ENCODE results near the gene SMIM17.
"Not testable (repeated sequence)": the region's sequence is repeated elsewhere in the genome, so short reads cannot be mapped to it uniquely, and the experiment has no call there.

The SMIM17 gene

DNA sequence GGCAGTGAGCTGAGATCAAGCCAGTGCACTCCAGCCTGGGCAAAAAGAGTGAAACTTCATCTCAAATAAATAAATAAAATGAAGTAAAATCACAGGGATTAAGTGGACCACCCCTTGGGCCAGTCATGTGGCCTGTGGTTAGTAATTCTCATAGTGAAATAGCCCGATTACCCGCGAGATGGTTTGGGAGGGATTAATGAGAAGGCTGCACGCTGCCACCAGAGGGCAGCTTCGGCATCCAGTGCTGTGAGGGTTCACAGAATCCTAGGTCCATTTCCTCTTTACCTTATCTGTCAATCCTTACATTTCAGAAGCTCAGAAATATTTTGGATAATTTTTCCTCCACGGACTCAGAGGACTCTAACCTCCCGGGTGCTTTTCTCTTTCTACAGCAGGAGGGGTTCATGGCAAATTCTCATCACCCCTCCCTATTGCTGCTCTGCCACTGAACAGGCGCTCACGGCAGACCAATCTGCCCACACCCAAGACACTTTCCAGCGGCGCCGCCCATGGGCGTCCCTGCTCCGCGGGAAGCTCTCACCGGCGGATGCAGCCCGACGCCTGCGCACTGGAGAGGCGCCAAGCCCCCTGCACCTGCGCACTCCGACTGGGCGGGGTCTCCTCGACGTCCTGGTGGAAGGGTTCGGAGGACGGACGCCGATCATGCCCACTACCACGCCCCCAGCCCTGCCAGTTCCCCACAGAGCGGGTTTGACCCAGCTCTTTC is 17.6 kb downstream of the SMIM17 start:
- DNase-seq = peak in 2 of 14 donors; percentile 2 to 12

DNA sequence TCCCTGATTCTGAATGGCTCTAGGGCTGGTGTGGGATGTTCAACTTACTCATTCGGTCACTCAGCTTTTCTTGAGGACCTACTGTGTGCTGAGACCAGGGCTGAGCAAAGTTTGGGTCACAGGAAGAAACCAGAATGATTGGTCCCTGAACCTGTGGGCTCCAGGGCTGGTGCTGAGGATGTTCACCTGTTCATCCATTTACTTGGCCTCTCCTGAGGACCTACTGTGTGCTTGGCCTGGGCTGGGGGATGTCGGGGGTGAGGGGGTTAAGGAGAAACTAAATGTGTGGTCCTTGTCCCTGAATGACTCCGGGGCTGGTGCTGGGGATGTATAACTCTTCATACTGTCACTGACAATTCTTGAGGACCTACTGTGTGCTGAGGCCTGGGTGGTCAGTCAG is 18.3 kb downstream of the SMIM17 start:
- DNase-seq = no peak

DNA sequence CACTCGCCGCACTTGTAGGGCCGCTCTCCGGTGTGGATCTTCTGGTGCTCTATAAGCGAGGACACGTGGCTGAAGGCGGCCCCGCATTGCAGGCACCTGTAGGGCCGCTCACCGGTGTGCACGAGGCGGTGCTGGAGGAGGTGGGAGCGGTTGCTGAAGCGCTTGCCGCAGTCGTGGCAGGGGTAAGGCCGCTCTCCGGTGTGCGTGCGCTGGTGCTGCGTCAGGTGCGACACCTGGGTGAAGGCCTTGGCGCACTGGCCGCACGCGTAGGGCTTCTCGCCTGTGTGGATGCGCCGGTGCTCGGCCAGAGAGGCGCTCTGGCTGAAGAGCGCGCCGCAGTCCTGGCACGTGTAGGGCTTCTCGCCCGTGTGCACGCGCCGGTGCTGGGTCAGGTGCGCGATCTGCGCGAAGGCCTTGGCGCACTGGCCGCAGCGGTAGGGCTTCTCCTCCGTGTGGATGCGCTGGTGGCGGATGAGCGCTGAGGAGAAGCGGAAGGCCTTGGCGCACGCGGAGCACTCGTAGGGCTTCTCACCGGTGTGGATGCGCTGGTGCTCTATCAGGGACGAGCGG is 21.1 kb downstream of the SMIM17 start:
- DNase-seq = no peak

DNA sequence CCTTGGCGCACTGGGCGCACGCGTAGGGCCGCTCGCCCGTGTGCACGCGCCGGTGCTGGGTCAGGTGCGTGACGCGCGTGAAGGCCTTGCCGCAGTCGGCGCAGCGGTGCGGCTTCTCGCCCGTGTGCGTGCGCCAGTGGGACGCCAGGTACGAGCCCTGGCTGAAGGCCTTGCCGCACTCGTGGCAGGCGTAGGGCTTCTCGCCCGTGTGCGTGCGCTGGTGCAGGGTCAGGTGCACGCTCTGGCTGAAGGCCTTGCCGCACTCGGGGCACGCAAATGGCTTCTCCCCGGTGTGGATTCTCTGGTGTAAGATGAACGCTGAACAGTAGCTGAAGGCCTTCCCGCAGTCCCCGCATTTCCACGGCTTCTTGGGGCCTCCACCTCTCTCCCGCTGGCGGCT is 21.6 kb downstream of the SMIM17 start:
- DNase-seq = no peak

DNA sequence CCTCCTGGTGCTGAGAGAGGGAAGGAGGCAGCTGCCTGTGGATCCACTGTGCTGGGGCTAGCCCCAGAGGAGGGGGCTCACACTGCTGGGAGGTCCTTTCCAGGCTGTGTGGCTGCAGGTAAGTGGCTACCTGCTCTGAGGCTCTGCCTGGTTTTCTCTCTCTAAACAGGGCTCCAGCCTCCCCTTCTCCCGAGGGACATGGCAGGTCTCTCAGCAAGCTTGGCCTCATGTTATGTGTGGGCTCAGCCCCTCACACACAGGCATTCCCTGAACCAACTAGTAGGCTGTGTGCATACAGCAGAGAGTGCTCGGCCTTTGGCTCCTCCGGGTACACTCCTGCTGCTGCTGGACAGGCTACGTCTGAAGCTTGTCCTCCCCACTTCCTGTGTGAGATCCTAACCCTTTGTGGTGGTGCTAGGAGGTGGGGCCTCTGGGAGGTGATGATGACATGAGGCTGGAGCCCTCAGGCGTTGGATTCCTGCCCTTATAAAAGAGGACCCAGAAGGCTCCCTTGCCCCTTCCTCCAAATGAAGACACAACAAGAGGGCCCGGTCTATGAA is 24.4 kb downstream of the SMIM17 start:
- DNase-seq = no peak

DNA sequence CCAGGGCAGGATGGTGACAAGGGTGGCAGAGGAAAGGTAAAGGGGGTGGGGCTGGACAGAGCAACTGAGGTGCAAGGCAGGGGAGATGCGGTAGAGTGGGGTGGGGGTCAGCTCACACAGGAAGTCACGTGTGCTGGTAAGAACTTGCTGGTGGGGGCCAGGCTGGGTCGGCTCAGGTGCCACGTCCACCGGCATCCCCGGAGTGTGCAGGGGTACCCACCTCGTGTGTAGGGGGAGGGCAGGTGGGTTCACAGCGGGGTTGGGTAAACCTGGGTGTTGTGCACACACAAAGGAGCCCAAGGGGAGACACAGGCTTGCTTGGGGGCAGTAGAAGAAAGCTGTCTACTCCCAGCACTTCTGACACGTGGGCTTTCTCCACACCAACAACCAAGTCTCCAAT is 25.7 kb downstream of the SMIM17 start:
- no peak for DNase-seq

DNA sequence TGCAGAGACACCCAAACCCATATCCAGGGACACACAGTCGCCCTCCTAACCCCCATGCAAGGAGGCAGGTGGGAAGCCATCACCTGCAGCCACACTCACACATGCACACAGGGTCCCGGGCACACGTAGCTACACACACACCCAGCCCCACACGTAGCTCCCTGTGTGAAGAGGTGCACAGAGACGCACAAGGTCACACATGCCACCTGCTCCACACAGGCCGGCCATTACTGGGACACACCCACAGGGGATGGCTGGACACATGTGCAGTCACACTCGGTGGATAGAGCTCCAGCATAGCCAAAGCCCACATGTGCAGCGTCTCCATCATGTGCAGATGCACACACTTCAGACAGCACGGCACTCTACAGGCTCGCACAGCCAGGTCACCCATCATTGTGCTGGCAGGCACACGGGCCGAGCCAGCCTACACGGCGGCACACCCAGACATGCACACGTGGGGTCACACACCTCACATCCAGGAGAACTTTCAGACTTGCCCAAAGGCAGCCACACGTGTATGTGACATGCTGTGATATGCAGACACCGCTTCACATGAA is 27.5 kb downstream of the SMIM17 start:
- no peak for DNase-seq

GRCh38 chr19:56670961-56671612 is 28.1 kb downstream of the SMIM17 start:
- peak in 1 of 14 donors; percentile 2 for DNase-seq

DNA sequence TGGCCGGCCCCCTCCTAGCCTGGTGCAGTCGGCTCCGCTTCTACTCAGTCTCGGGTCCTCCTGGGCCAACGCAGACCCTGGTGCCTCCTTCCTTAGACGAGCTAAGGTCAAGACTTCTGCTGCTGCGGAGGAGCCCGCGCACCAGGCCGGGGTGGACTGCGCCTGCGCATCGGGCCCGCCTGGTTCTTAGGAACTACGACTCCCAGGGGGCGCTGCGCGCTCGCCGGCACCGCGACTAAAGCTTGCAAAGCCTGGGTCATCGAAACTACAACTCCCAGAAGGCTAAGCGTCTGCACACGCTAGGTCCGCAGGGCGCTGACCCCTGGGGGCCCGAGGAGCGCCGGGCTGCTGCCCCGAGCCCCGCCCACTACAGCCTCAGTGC is 28.6 kb downstream of the SMIM17 start, which contains the start of gene ZNF835:
TSS of gene ZNF835 (minus strand) at position 145 of the 382 bp plus-strand sequence. CDS start 6,559 bp downstream, outside the sequence.
- DNase-seq = peak; percentile 55 to 95 (median 88)

DNA sequence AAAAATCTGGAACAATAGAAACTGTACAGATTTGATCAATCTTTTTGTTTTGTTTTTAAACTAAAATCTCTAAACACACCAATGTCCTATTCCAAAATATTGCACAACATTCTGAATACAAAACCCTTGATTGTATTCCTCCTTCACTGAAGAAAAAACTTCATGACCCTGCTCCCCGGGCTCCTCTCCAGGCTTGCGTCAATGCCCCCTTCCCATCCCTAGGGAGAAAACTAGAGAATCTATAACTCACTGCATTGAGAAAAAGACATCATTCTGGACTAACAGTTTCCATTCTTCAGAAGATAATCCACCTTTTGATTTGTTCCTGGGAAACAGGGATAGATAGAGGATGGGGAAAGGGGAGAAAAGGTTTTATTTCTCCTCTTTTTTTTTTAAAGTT is 29.7 kb downstream of the SMIM17 start:
- DNase-seq = not testable (repeated sequence)

GRCh38 chr19:56678205-56678604 is 35.2 kb downstream of the SMIM17 start:
- DNase-seq = peak in 4 of 14 donors; percentile 4 to 38 (median 22)

GRCh38 chr19:56681702-56682101 is 38.7 kb downstream of the SMIM17 start:
- peak in 1 of 14 donors; percentile 75 for DNase-seq

DNA sequence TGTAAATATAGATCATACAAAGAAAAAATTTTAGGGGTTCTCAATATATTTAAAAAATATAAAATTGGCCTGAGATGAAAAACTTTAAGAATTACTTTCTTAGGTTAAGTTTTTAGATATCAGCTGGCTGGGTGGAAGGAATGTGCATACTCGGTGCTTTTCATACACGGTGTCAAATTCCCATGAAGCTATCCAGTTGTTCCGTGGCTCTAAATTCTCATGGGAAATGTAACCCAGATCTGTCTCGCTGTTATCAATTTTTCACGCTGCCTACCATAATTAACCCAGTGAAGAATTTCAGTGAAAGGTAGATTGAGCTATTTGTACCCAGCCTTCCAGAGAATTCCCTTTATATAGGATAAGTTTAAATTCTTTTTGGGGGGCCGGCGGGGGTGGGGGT is 40.2 kb downstream of the SMIM17 start:
- no peak for DNase-seq

- no peak for DNase-seq
Observed at GRCh38 chr19:56687031-56687430, 44.1 kb downstream of the SMIM17 start.

- DNase-seq = no peak
Observed at GRCh38 chr19:56689198-56689597, 46.2 kb downstream of the SMIM17 start.

DNA sequence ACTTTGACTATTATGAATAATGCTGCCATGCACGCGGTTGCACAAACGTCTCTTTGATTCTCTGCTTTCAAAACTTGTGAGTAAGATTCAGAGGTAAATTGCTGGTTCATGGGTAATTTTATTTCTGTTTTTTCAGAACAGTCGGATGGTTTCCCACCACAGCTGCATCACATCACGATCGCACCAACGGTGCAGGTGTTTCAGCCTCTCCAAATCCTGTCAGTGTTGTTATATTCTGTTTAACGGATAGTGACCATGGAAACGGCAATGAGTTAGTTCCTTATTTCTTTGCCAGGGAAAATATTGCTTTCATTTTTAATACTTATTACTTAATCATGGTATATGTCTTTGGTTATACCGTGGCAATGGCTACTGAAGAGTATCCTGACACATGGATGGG is 47.7 kb downstream of the SMIM17 start:
- DNase-seq = peak in 1 of 14 donors; percentile 17

- DNase-seq = peak in 6 of 14 donors; percentile 4 to 54 (median 30)
Observed at GRCh38 chr19:56692206-56692895, 49.4 kb downstream of the SMIM17 start.

GRCh38 chr19:56699552-56699951 is 56.6 kb downstream of the SMIM17 start:
- no peak for DNase-seq

GRCh38 chr19:56701895-56702294 is 58.9 kb downstream of the SMIM17 start:
- no peak for DNase-seq

- DNase-seq = no peak
Observed at GRCh38 chr19:56705939-56706338, 63.0 kb downstream of the SMIM17 start.
